Head of caudate nucleus (tissue), 42 donors: ENCODE data around the gene DDIT3.

Experiments used
- DNase-seq, 42 donors: peaks; one replicate each; pipeline versions ENCODE4 v3.0.0 to v3.0.0-alpha.2; 2020 to 2021; ENCODE audit warnings: mixed read lengths in 7 of 42
- intact Hi-C: fragments of 100-400 bp; cut with DNase I; formaldehyde crosslinking; loops from one replicate; pipeline ENCODE4 v1.15.0; 2022

The DDIT3 gene

GRCh38 chr12:57476162-57476992 is 43.9 kb downstream of the DDIT3 start:
- DNase-seq = peak in 1 of 42 donors; percentile 6
- intact Hi-C loops = no loop called here

- intact Hi-C loops = no loop called here
- DNase-seq = peak in 1 of 42 donors; percentile 3
Observed at GRCh38 chr12:57475271-57476161, 44.8 kb downstream of the DDIT3 start.

GRCh38 chr12:57474862-57475261 is 45.5 kb downstream of the DDIT3 start:
- DNase-seq = no peak
- intact Hi-C loops = no loop called here

GRCh38 chr12:57474430-57474829 is 45.9 kb downstream of the DDIT3 start:
- intact Hi-C loops = no loop called here
- no peak for DNase-seq

GRCh38 chr12:57473886-57474285 is 46.4 kb downstream of the DDIT3 start:
- no peak for DNase-seq
- intact Hi-C loops = no loop called here

- intact Hi-C loops = no loop called here
- DNase-seq = no peak
Observed at GRCh38 chr12:57473392-57473791, 46.9 kb downstream of the DDIT3 start.

- no peak for DNase-seq
- intact Hi-C loops = no loop called here
Observed at GRCh38 chr12:57472391-57472790, 47.9 kb downstream of the DDIT3 start.

- DNase-seq = no peak
- intact Hi-C loops = no loop called here
Observed at GRCh38 chr12:57471661-57472060, 48.7 kb downstream of the DDIT3 start.

GRCh38 chr12:57470970-57471656 is 49.2 kb downstream of the DDIT3 start:
- intact Hi-C loops = no loop called here
- DNase-seq = no peak

- intact Hi-C loops = no loop called here
- DNase-seq = no peak
Observed at GRCh38 chr12:57470286-57470969, 49.9 kb downstream of the DDIT3 start.

- intact Hi-C loops = no loop called here
- DNase-seq = no peak
Observed at GRCh38 chr12:57469296-57470164, 50.8 kb downstream of the DDIT3 start.

- intact Hi-C loops = no loop called here
Observed at GRCh38 chr12:57467915-57468314, 52.4 kb downstream of the DDIT3 start.

GRCh38 chr12:57467212-57467874 is 53.0 kb downstream of the DDIT3 start:
- intact Hi-C loops = no loop called here
- DNase-seq = no peak

More at GRCh38 chr12:57467915-57468314, 52.4 kb downstream of the DDIT3 start:
- DNase-seq = no peak
